ENCODE data around the gene DNAH2.

DNA sequence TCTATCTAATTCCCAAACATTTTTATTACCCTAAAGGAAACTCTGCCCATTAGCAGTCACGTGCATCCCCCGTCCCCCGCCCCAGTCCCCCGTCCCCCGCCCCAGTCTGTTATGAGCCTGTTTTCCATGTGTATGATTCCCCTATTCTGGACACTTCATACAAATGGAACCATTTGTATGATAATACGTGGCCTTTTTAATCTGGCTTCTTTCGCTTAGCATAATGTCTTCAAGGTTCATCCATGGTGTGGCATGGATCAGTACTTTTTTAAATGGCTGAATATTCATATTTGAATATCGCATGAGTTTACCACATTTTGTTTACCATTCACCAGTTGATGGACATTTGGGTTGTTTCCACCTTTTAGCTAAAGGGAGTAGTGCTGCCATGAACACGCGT lies 49.5 kb downstream of the DNAH2 start:
- TF ChIP-seq, protein P1, sequence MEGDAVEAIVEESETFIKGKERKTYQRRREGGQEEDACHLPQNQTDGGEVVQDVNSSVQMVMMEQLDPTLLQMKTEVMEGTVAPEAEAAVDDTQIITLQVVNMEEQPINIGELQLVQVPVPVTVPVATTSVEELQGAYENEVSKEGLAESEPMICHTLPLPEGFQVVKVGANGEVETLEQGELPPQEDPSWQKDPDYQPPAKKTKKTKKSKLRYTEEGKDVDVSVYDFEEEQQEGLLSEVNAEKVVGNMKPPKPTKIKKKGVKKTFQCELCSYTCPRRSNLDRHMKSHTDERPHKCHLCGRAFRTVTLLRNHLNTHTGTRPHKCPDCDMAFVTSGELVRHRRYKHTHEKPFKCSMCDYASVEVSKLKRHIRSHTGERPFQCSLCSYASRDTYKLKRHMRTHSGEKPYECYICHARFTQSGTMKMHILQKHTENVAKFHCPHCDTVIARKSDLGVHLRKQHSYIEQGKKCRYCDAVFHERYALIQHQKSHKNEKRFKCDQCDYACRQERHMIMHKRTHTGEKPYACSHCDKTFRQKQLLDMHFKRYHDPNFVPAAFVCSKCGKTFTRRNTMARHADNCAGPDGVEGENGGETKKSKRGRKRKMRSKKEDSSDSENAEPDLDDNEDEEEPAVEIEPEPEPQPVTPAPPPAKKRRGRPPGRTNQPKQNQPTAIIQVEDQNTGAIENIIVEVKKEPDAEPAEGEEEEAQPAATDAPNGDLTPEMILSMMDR (IDR thresholded peaks at IDR 0.05): no peak
- TF ChIP-seq POLR2A (IDR thresholded peaks at IDR 0.05): no peak
